Hepatocyte (in vitro differentiated cells): ENCODE measurements around the gene GNAT2.

Experiments used
- CTCF ChIP-seq: fragments of 200-600 bp; sonication (generic); IDR thresholded peaks from 2 replicates; pipeline ENCODE4 v1.5.1; 2016; ENCODE audit warnings: antibody characterized with exemption, mild to moderate bottlenecking; ENCODE audit not compliant: poor library complexity
- EZH2 ChIP-seq: fragments of 200-600 bp; sonication (generic); IDR thresholded peaks from 2 replicates; pipeline ENCODE4 v1.6.1; 2016; ENCODE audit warnings: antibody characterized with exemption, mild to moderate bottlenecking, borderline replicate concordance
- EZH2phosphoT487 ChIP-seq: fragments of 200-600 bp; sonication (generic); IDR thresholded peaks from one replicate; pipeline ENCODE4 v1.6.1; 2018; ENCODE audit warnings: antibody characterized with exemption, mild to moderate bottlenecking, low read depth, moderate library complexity; ENCODE audit not compliant: unreplicated experiment, severe bottlenecking

GRCh38 chr1:109598156-109598555 is 21.3 kb downstream of the GNAT2 start:
- TF ChIP-seq CTCF, result no peak
- TF ChIP-seq EZH2phosphoT487, result no peak
- TF ChIP-seq EZH2, result no peak
